Keratinocyte (primary cell): Measurements from ENCODE around the gene ARHGEF3. TPM values are rescaled to one million over a fixed set of nuclear protein-coding genes. Genes with fewer than 3 reads are reported as not detected.

Source experiments
- DNase-seq: peaks from one replicate; pipeline ENCODE4 v3.0.0-alpha.2; 2011; ENCODE audit warnings: low read depth, missing footprints, low spot score
- FAIRE-seq: peaks from 2 replicates; lab custom pipeline; 2011; peaks lifted over from hg19 to GRCh38; lab: Jason Lieb, UNC
- H2AFZ ChIP-seq: 2 replicates; pipeline ENCODE4 v1.6.0; 2012; ENCODE audit warnings: low read length, control low read depth, inconsistent platforms; ENCODE audit not compliant: control insufficient read depth
- H3K27ac ChIP-seq: 2 replicates; pipeline ENCODE4 v1.5.1; 2011; ENCODE audit warnings: low read length; ENCODE audit not compliant: control insufficient read depth, insufficient read depth
- H3K27me3 ChIP-seq: 3 replicates; pipeline ENCODE4 v1.6.0; 2011; ENCODE audit warnings: low read length; ENCODE audit not compliant: control insufficient read depth, insufficient read depth; ENCODE audit errors: extremely low read depth
- H3K36me3 ChIP-seq, 2 experiments: 2 replicates in 1 of 2; 3 replicates in 1 of 2; pipeline ENCODE4 v1.5.1; 2011; ENCODE audit warnings: low read length in 2 of 2, mild to moderate bottlenecking in 1 of 2; ENCODE audit not compliant: control insufficient read depth in 2 of 2, insufficient read depth in 2 of 2; ENCODE audit errors: extremely low read depth in 1 of 2
- H3K4me1 ChIP-seq: 3 replicates; pipeline ENCODE4 v1.5.1; 2011; ENCODE audit warnings: low read length; ENCODE audit not compliant: control insufficient read depth, insufficient read depth; ENCODE audit errors: extremely low read depth
- H3K4me2 ChIP-seq: 3 replicates; pipeline ENCODE4 v1.6.0; 2011; ENCODE audit warnings: low read depth, low read length; ENCODE audit not compliant: control insufficient read depth, insufficient read depth; ENCODE audit errors: extremely low read depth
- H3K4me3 ChIP-seq, 3 experiments: fragments of 200-600 bp in 1 of 3; sonication (generic) in 1 of 3; 2 replicates in 2 of 3; 3 replicates in 1 of 3; pipeline ENCODE4 v1.5.1; 2011 to 2016; ENCODE audit warnings: low read length in 3 of 3, mild to moderate bottlenecking in 3 of 3, control low read depth in 2 of 3, inconsistent platforms in 1 of 3, low read depth in 1 of 3, mixed read lengths in 1 of 3, mixed run types in 1 of 3, moderate library complexity in 1 of 3; ENCODE audit not compliant: control insufficient read depth in 2 of 3, insufficient read depth in 2 of 3; ENCODE audit errors: extremely low read depth in 1 of 3
- H3K79me2 ChIP-seq: 2 replicates; pipeline ENCODE4 v1.6.0; 2012; ENCODE audit warnings: low read length; ENCODE audit not compliant: control insufficient read depth, insufficient read depth
- H3K9ac ChIP-seq: 3 replicates; pipeline ENCODE4 v1.6.0; 2011; ENCODE audit warnings: low read length; ENCODE audit not compliant: control insufficient read depth, insufficient read depth; ENCODE audit errors: extremely low read depth
- H3K9me1 ChIP-seq: 3 replicates; pipeline ENCODE4 v1.6.0; 2011; ENCODE audit warnings: low read length; ENCODE audit not compliant: control insufficient read depth, insufficient read depth; ENCODE audit errors: extremely low read depth
- H3K9me3 ChIP-seq: 2 replicates; pipeline ENCODE4 v1.5.1; 2012; ENCODE audit warnings: low read depth, low read length; ENCODE audit not compliant: control insufficient read depth
- H4K20me1 ChIP-seq: 3 replicates; pipeline ENCODE4 v1.6.0; 2011; ENCODE audit warnings: low read length; ENCODE audit not compliant: control insufficient read depth, insufficient read depth; ENCODE audit errors: extremely low read depth
- CTCF ChIP-seq, 3 experiments: IDR thresholded peaks in 1 of 3; conservative IDR thresholded peaks in 1 of 3; optimal IDR thresholded peaks in 1 of 3; 2 replicates in 2 of 3; 3 replicates in 1 of 3; pipeline versions ENCODE3 to v1.5.1; 2011; ENCODE audit warnings: low read length in 3 of 3, mild to moderate bottlenecking in 3 of 3, moderate library complexity in 2 of 3, control low read depth in 1 of 3, inconsistent platforms in 1 of 3; ENCODE audit not compliant: insufficient read depth in 2 of 3; ENCODE audit errors: extremely low read depth in 1 of 3
- EZH2 ChIP-seq: IDR thresholded peaks from one replicate; pipeline ENCODE4 v1.6.1; 2012; ENCODE audit warnings: inconsistent platforms, mild to moderate bottlenecking, low read length, moderate library complexity
- dilution Hi-C: fragments of 300-500 bp; cut with MboI; formaldehyde crosslinking; loops from one replicate; pipeline ENCODE4 v1.7.0; 2020; ENCODE audit warnings: low sequenced_read_pairs; ENCODE audit not compliant: extremely low pct_ligation_motif_present
- polyA plus RNA-seq, 5 experiments: library from polyadenylated mRNA; depleted of rRNA in 3 of 5; stranded (reverse) in 3 of 5; stranded (forward) in 1 of 5; unstranded in 1 of 5; fragments of >200 nt; gene quantifications; 1 replicate in 1 of 5; 2 replicates in 3 of 5; 3 replicates in 1 of 5; pipeline versions ENCODE4 v1.2.1 to v1.2.3, GENCODE V29; 2011 to 2012; ENCODE audit warnings: missing spikeins in 2 of 5, low read depth in 1 of 5, low replicate concordance in 1 of 5

ARHGEF3 gene
- polyA plus RNA-seq, 1 donor (not counting 4 experiments of a cell fraction or from before 2014, with no cell fraction given) = 26.2 TPM

GRCh38 chr3:56775445-56775837 lies 26.3 kb downstream of the ARHGEF3 start:
- H3K36me3 ChIP-seq = peaks cover 8 to 20% of the 10 kb centered on the region in 2 experiments
- FAIRE-seq = no peak
- H3K9me1 ChIP-seq = no peaks in the 10 kb centered on the region
- dilution Hi-C loops = no loop called here
- no peak overlapping the region for H3K9ac ChIP-seq
- H3K9me3 ChIP-seq = no peaks in the 10 kb centered on the region
- H3K27ac ChIP-seq = no peak overlapping the region
- H3K4me2 ChIP-seq = no peak overlapping the region
- H3K4me1 ChIP-seq = no peaks in the 10 kb centered on the region
- peaks cover 42% of the 10 kb centered on the region for H3K79me2 ChIP-seq
- H2AFZ ChIP-seq = no peak overlapping the region
- DNase-seq = no peak
- no peak overlapping the region for H3K4me3 ChIP-seq
- no peaks in the 10 kb centered on the region for H4K20me1 ChIP-seq
- no peaks in the 10 kb centered on the region for H3K27me3 ChIP-seq
- TF ChIP-seq EZH2 (no peak), CTCF (optimal IDR thresholded peaks at IDR 0.05 in 1 of 3, IDR thresholded peaks at IDR 0.05 in 1 of 3, conservative IDR thresholded peaks at IDR 0.05 in 1 of 3; ENCODE audit: extremely low read depth in 1 of 3, insufficient read depth in 2 of 3, low read length in 3 of 3) (no peak)

- no peaks in the 10 kb centered on the region for H3K9me3 ChIP-seq
- no peaks in the 10 kb centered on the region for H4K20me1 ChIP-seq
- FAIRE-seq (no peak), DNase-seq (no peak)
- H3K27ac ChIP-seq = no peak overlapping the region
- H2AFZ ChIP-seq = no peak overlapping the region
- no peak overlapping the region for H3K4me3 ChIP-seq
- no peaks in the 10 kb centered on the region for H3K4me1 ChIP-seq
- H3K79me2 ChIP-seq = peaks cover 33% of the 10 kb centered on the region
- no peak for TF ChIP-seq EZH2
- H3K9ac ChIP-seq = no peak overlapping the region
- no peaks in the 10 kb centered on the region for H3K9me1 ChIP-seq
- H3K36me3 ChIP-seq = peaks cover 8 to 22% of the 10 kb centered on the region in 2 experiments
- H3K27me3 ChIP-seq = no peaks in the 10 kb centered on the region
- dilution Hi-C loops = no loop called here
- no peak overlapping the region for H3K4me2 ChIP-seq
Observed at GRCh38 chr3:56773986-56774385, 27.8 kb downstream of the ARHGEF3 start.
